Pancreas (tissue), 10 donors: Measurements from ENCODE around the gene SMARCA4. TPM values are rescaled to one million over a fixed set of nuclear protein-coding genes. Genes with fewer than 3 reads are reported as not detected.
A peak's percentile ranks its signal among the peaks of the same experiment; 100 is the strongest.

Source experiments
- ATAC-seq, 4 donors: fragments of 200-7000 bp; cut with Tn5 transposase; one replicate each; pipeline versions ENCODE4 v1.8.0 to v1.9.1; 2020; ENCODE audit warnings: mild to moderate bottlenecking in 4 of 4, moderate library complexity in 4 of 4
- DNase-seq, 6 donors: peaks; one replicate each; pipeline ENCODE4 v3.0.0-alpha.2; 2020
- FAIRE-seq: peaks from 2 replicates; lab custom pipeline; 2012; peaks lifted over from hg19 to GRCh38; lab: Jason Lieb, UNC
- H3K27ac ChIP-seq, 4 donors: fragments of 200-600 bp; sonication (generic); 1 replicate in 3 of 4; 2 replicates in 1 of 4; pipeline versions ENCODE4 v1.5.0 to v1.8.0; 2020
- H3K27me3 ChIP-seq, 4 donors: fragments of 200-600 bp; one replicate each; pipeline ENCODE4 v1.8.0; 2021
- H3K36me3 ChIP-seq, 3 donors: fragments of 200-600 bp; sonication (generic) in 1 of 3; one replicate each; pipeline versions ENCODE4 v1.5.0 to v1.8.0; 2020 to 2021
- H3K4me1 ChIP-seq, 3 donors: fragments of 200-600 bp; one replicate each; pipeline ENCODE4 v1.8.0; 2021
- H3K4me3 ChIP-seq, 4 donors: fragments of 200-600 bp; sonication (generic) in 2 of 4; one replicate each; pipeline versions ENCODE4 v1.5.0 to v1.8.0; 2020 to 2021
- H3K9me3 ChIP-seq, 4 donors: fragments of 200-600 bp; one replicate each; pipeline ENCODE4 v1.8.0; 2021
- CTCF ChIP-seq, 4 donors: fragments of 200-600 bp; sonication (generic) in 3 of 4; IDR thresholded peaks; one replicate each; pipeline versions ENCODE4 v1.5.0 to v1.8.0; 2021; ENCODE audit warnings: antibody characterized with exemption in 4 of 4
- WGBS, 2 donors: extraction: QIAGEN DNeasy Blood & Tissue Kit; methylation state at CpG; one replicate each; pipeline ENCODE4 v1.1.7; 2013; 5-methylcytosine and 5-hydroxymethylcytosine counted together
- intact Hi-C, 3 donors: fragments of 100-400 bp; cut with DNase I; formaldehyde crosslinking; loops; one replicate each; pipeline versions ENCODE4 v1.11.1 to v1.14.2; 2022
- polyA plus RNA-seq, 2 donors: library from polyadenylated mRNA; stranded (reverse); fragments of 200-250 nt; gene quantifications; one replicate each; pipeline ENCODE4 v1.2.3, GENCODE V29; 2013
- total RNA-seq, 6 donors: library from RNA; stranded (reverse); fragmentation: NEBNext Ultra II Directional in 4 of 6; extraction: Animal tissue kit (Norgen Biotek cat#: 25700) in 4 of 6; gene quantifications; one replicate each; pipeline versions ENCODE4 v1.2.1 to v1.2.4, GENCODE V29; 2021 to 2023
- donor health status: healthy with polysubstance abuse.
- donor health status: DM: no; HTN: no; CAD: no; lungs with moderate emphysema.
- donor health status: DM: no; HTN: no; CAD: no.
- donor health status: control.
- donor health status: control.
- donor health status: Bipolar disorder and iron deficiency.
- donor health status: DM: yes; HTN: yes; CAD: no.
- donor health status: DM: no; HTN: no; CAD: no.
- donor health status: DM: no; HTN: no; CAD: no.
- donor health status: DM: yes; HTN: yes; CAD: no.

The SMARCA4 gene
- total and polyA plus RNA-seq, 8 donors = 28.7 to 77.8 (median 42.9) TPM

- FAIRE-seq = no peak
- intact Hi-C loops = no loop called here
- no peak for DNase-seq
- 94 to 95% methylated on average over 8 of the region's 8 CpGs for WGBS, 2 donors
- Histone ChIP-seq H3K9me3 (no peaks in the 10 kb centered on the region), H3K36me3 (no peaks in the 10 kb centered on the region), H3K27me3 (no peaks in the 10 kb centered on the region), H3K4me1 (no peaks in the 10 kb centered on the region), H3K4me3 (no peak overlapping the region), H3K27ac (no peak overlapping the region)
- TF ChIP-seq CTCF (IDR thresholded peaks at IDR 0.05) = no peak
- ATAC-seq = no peak
These were observed 93.4 kb downstream of the SMARCA4 start for GRCh38 chr19:11054200-11054599.

- Histone ChIP-seq H3K4me3 (no peak overlapping the region), H3K9me3 (no peaks in the 10 kb centered on the region), H3K36me3 (no peaks in the 10 kb centered on the region), H3K27me3 (no peaks in the 10 kb centered on the region), H3K27ac (no peak overlapping the region), H3K4me1 (no peaks in the 10 kb centered on the region)
- no peak for DNase-seq
- intact Hi-C loops = no loop called here
- WGBS, 2 donors = 92 to 93% methylated on average over 8 of the region's 8 CpGs
- no peak for FAIRE-seq
- no peak for ATAC-seq
- no peak for TF ChIP-seq CTCF (IDR thresholded peaks at IDR 0.05)
These were observed 93.8 kb downstream of the SMARCA4 start for GRCh38 chr19:11054628-11055027.

- Histone ChIP-seq H3K4me3 (no peak overlapping the region), H3K27me3 (no peaks in the 10 kb centered on the region), H3K9me3 (no peaks in the 10 kb centered on the region), H3K36me3 (peaks cover 0 to 9% (median 0%) of the 10 kb centered on the region in 3 donors), H3K4me1 (no peaks in the 10 kb centered on the region), H3K27ac (no peak overlapping the region)
- FAIRE-seq (no peak), DNase-seq (no peak), ATAC-seq (no peak)
- intact Hi-C loops = no loop called here
- 94 to 95% methylated on average over 34 of the region's 34 CpGs for WGBS, 2 donors
- TF ChIP-seq CTCF (IDR thresholded peaks at IDR 0.05) = no peak
These were observed 97.6 kb downstream of the SMARCA4 start for GRCh38 chr19:11058246-11059030.

GRCh38 chr19:11059511-11060358, 98.9 kb downstream of the SMARCA4 start:
- DNase-seq (peak in 1 of 6 donors; percentile 69), ATAC-seq (no peak), FAIRE-seq (no peak)
- peaks cover 0 to 9% (median 0%) of the 10 kb centered on the region in 3 donors for H3K36me3 ChIP-seq
- no peaks in the 10 kb centered on the region for H3K9me3 ChIP-seq
- no peaks in the 10 kb centered on the region for H3K27me3 ChIP-seq
- H3K4me3 ChIP-seq = no peak overlapping the region
- no peak overlapping the region for H3K27ac ChIP-seq
- 96 to 97% methylated on average over 40 to 43 of the region's 43 CpGs for WGBS, 2 donors
- H3K4me1 ChIP-seq = no peaks in the 10 kb centered on the region
- intact Hi-C loops = no loop called here
- TF ChIP-seq CTCF (IDR thresholded peaks at IDR 0.05) = no peak
